ENCODE measurements around the gene HDAC4. TPM values are rescaled to one million over a fixed set of nuclear protein-coding genes. Genes with fewer than 3 reads are reported as not detected.

Gene HDAC4
- total and polyA plus RNA-seq, 4 donors, result 2.9 to 37.2 (median 4.4) TPM

- Histone ChIP-seq H3K9ac (ENCODE audit: low read depth in 1 of 2, low read length in 2 of 2) (no peak overlapping the region), H3K4me3 (ENCODE audit: low read depth in 1 of 3, low read length in 3 of 3) (no peak overlapping the region), H3K4me1 (ENCODE audit: control insufficient read depth in 4 of 4, insufficient read depth in 4 of 4, low read length in 3 of 4) (no peaks in the 10 kb centered on the region), H3K27me3 (ENCODE audit: control insufficient read depth in 4 of 4, insufficient read depth in 4 of 4, low read length in 3 of 4) (no peaks in the 10 kb centered on the region), H3K27ac (ENCODE audit: low read depth in 1 of 2, low read length in 2 of 2) (no peak overlapping the region), H3K9me3 (ENCODE audit: control insufficient read depth in 4 of 4, low read length in 3 of 4) (peaks cover 0 to 3% (median 0%) of the 10 kb centered on the region in 4 donors), H3K36me3 (ENCODE audit: control insufficient read depth in 4 of 4, insufficient read depth in 3 of 4, low read depth in 1 of 4, low read length in 3 of 4) (no peaks in the 10 kb centered on the region)
- 95% methylated on average over 2 of the region's 2 CpGs for WGBS
- no peak for TF ChIP-seq NR2F2 (IDR thresholded peaks at IDR 0.05)
- no peak for TF ChIP-seq ATF3 (IDR thresholded peaks at IDR 0.05)
- TF ChIP-seq EGR1 (IDR thresholded peaks at IDR 0.05; ENCODE audit: low read depth in 2 of 2), result no peak
- no peak for TF ChIP-seq RXRA (IDR thresholded peaks at IDR 0.05)
- no peak for TF ChIP-seq JUND (IDR thresholded peaks at IDR 0.05)
- TF ChIP-seq SP1 (IDR thresholded peaks at IDR 0.05), result no peak
- TF ChIP-seq RAD21 (IDR thresholded peaks at IDR 0.05), result no peak
- no peak for TF ChIP-seq GABPA (IDR thresholded peaks at IDR 0.05 in 1 of 2, conservative IDR thresholded peaks at IDR 0.05 in 1 of 2)
- TF ChIP-seq MAX (IDR thresholded peaks at IDR 0.05), result no peak
- TF ChIP-seq TAF1 (conservative IDR thresholded peaks at IDR 0.05), result no peak
- TF ChIP-seq FOXA1 (IDR thresholded peaks at IDR 0.05), result no peak
- no peak for TF ChIP-seq ZBTB33 (IDR thresholded peaks at IDR 0.05)
- no peak for TF ChIP-seq FOXA2 (IDR thresholded peaks at IDR 0.05)
- no peak for TF ChIP-seq HNF4A (conservative IDR thresholded peaks at IDR 0.05)
- TF ChIP-seq CTCF (IDR thresholded peaks at IDR 0.05; ENCODE audit: low read depth, low read length, missing input control), result no peak
- TF ChIP-seq HNF4G (IDR thresholded peaks at IDR 0.05), result no peak
- TF ChIP-seq REST (IDR thresholded peaks at IDR 0.05), result no peak
- TF ChIP-seq YY1 (IDR thresholded peaks at IDR 0.05), result no peak
- no peak for DNase-seq (ENCODE audit: low spot score)
Observed at GRCh38 chr2:239436669-239437335, 36.0 kb upstream of the HDAC4 start.
